ACC112 (cell line): ENCODE results near the gene FAM47E.

Experiments
- H2AFZ ChIP-seq: fragments of 200-600 bp; sonication (generic); one replicate; pipeline ENCODE4 v1.6.0; 2017; ENCODE audit warnings: antibody characterized with exemption, low read length; ENCODE audit not compliant: unreplicated experiment
- H3K27ac ChIP-seq: fragments of 200-600 bp; sonication (generic); 2 replicates; pipeline ENCODE4 v1.5.1; 2014; ENCODE audit warnings: low read depth, mild to moderate bottlenecking, antibody characterized with exemption, low read length, moderate library complexity
- H3K27me3 ChIP-seq: fragments of 200-600 bp; sonication (generic); 2 replicates; pipeline ENCODE4 v1.6.1; 2014; ENCODE audit warnings: mild to moderate bottlenecking, antibody characterized with exemption, low read length, moderate library complexity, mixed read lengths; ENCODE audit not compliant: insufficient read depth
- H3K36me3 ChIP-seq: fragments of 200-600 bp; sonication (generic); 2 replicates; pipeline ENCODE4 v1.6.1; 2016; ENCODE audit warnings: mild to moderate bottlenecking, antibody characterized with exemption, low read length, moderate library complexity, mixed read lengths; ENCODE audit not compliant: insufficient read depth
- H3K4me1 ChIP-seq: fragments of 200-600 bp; sonication (generic); one replicate; pipeline ENCODE4 v1.6.1; 2016; ENCODE audit warnings: low read length, mixed read lengths; ENCODE audit not compliant: insufficient read depth, unreplicated experiment, control insufficient read depth
- H3K4me3 ChIP-seq: fragments of 200-600 bp; sonication (generic); 2 replicates; pipeline ENCODE4 v1.5.1; 2014; ENCODE audit warnings: mild to moderate bottlenecking, low read depth, low read length
- H3K79me2 ChIP-seq: fragments of 200-600 bp; sonication (generic); one replicate; pipeline ENCODE4 v1.6.0; 2016; ENCODE audit warnings: low read length; ENCODE audit not compliant: control insufficient read depth, unreplicated experiment, insufficient read depth

Gene FAM47E

DNA sequence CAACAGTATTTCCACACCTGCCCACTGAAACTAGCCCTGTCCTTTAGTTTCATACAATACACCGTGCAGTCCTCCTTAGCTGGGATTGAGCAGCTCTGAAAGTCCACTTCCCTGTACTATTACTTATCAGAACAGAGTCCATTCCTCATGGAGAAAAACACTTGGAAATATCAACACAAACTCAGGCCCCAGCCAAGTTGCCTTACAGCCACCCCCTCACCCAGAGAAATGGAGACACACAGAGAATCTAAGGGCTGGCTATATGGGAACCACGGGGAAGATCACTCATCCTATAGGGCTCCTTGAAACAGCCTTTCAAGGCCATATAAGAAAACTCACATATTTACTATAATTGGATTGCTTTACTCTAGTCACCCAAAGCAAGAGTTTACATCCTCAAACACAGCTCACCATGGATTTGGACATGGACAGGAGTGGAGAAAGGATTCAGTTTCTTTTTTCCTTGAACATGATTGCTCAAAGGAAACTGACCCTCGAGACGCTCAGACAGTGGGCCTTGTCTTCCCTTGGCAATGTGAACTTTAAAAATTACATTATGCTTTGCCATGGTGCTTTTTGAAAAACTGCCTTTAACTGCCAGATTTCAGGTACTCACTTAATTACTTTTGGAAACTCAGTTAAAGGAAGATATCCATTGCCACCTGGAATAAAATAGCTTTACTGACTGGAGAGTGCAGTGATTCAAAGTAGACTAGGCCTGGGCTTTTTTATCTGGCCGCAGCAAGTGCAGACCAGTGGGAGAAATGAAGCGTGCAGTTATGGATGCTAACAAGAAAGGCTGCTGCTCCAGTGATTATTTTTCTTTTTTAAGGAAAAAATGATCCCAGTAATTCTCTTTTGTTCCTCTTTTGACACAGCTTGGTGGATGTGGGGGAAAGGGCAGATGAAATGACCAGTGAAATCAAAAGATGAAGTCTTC lies 39.5 kb upstream of the FAM47E start:
- Histone ChIP-seq H3K79me2 (peaks cover 62% of the 10 kb centered on the region), H3K4me1 (peaks cover 46% of the 10 kb centered on the region), H3K27ac (peak overlapping the region; percentile 73), H3K36me3 (no peaks in the 10 kb centered on the region), H2AFZ (no peak overlapping the region), H3K27me3 (no peaks in the 10 kb centered on the region), H3K4me3 (peak overlapping the region; percentile 87)

- Histone ChIP-seq H3K27ac (peak overlapping the region; percentile 73), H2AFZ (peak overlapping the region; percentile 54), H3K4me1 (peaks cover 37% of the 10 kb centered on the region), H3K36me3 (no peaks in the 10 kb centered on the region), H3K4me3 (peak overlapping the region; percentile 87), H3K27me3 (no peaks in the 10 kb centered on the region), H3K79me2 (peaks cover 53% of the 10 kb centered on the region)
Observed at GRCh38 chr4:76212851-76213414, 38.6 kb upstream of the FAM47E start.

- Histone ChIP-seq H3K4me1 (peaks cover 36% of the 10 kb centered on the region), H3K4me3 (peak within 1 kb of the TSS; percentile 87), H2AFZ (peak within 1 kb of the TSS; percentile 54)
Observed at GRCh38 chr4:76213415-76214176, 37.9 kb upstream of the FAM47E start, which contains the start of gene SCARB2. Gene SCARB2 (minus strand): TSS chr4:76213824. CDS start chr4:76213543, 281 bp downstream.

GRCh38 chr4:76214177-76214675 lies 37.3 kb upstream of the FAM47E start:
- peaks cover 37% of the 10 kb centered on the region for H3K4me1 ChIP-seq
- peak overlapping the region; percentile 87 for H3K4me3 ChIP-seq
- no peaks in the 10 kb centered on the region for H3K27me3 ChIP-seq
- H3K79me2 ChIP-seq, result peaks cover 42% of the 10 kb centered on the region
- no peaks in the 10 kb centered on the region for H3K36me3 ChIP-seq
- H3K27ac ChIP-seq, result peak overlapping the region; percentile 73
- peak overlapping the region; percentile 33 for H2AFZ ChIP-seq

More at GRCh38 chr4:76213415-76214176, 37.9 kb upstream of the FAM47E start, which contains the start of gene SCARB2:
- H3K79me2 ChIP-seq, result peaks cover 48% of the 10 kb centered on the region
- peak within 1 kb of the TSS; percentile 73 for H3K27ac ChIP-seq
- H3K36me3 ChIP-seq, result no peaks in the 10 kb centered on the region
- no peaks in the 10 kb centered on the region for H3K27me3 ChIP-seq

DNA sequence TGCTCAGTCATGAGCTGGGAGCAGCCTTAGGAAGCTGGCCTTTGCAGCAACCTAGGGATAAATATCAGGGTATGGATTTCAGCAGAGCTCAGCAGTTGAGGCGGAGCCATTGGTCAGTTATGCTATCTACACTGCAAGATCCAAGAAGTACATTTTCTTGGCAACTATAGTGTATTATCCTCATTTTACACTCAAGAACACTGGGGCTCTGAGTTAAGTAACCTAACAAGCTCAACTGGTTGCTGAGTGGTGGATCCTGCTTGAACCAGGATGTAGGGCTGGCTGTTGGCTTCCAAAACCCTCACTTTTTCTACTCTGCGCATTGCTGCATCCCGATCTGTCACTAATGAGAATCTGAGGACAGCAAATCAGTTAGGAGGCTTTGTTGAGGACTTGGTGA lies 36.4 kb upstream of the FAM47E start:
- peaks cover 34% of the 10 kb centered on the region for H3K79me2 ChIP-seq
- H3K27me3 ChIP-seq, result no peaks in the 10 kb centered on the region
- peaks cover 39% of the 10 kb centered on the region for H3K4me1 ChIP-seq
- no peak overlapping the region; the same call in 1 of the 2 replicates for H3K4me3 ChIP-seq
- H2AFZ ChIP-seq, result no peak overlapping the region
- no peak overlapping the region for H3K27ac ChIP-seq
- H3K36me3 ChIP-seq, result no peaks in the 10 kb centered on the region

DNA sequence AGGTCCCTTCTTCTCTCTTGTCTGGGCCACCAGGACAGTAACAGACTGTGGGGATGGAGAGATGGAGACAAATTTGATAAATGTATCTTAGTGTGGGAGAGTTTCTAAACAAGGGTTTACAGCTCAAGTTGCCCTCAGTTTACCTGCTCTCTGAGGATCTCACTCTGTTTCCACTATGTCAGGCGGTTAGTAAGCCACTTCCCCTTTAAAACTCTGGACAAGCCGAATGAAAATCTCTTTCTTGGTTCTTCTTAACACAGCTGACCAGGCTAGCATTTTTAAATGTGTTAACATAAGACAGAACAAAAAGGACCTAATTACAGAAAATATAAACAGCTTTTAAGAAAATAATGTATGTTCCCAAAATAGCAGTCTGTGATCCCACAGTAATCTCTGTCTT lies 35.0 kb upstream of the FAM47E start:
- Histone ChIP-seq H3K79me2 (peaks cover 20% of the 10 kb centered on the region), H3K4me1 (peaks cover 30% of the 10 kb centered on the region), H3K4me3 (no peak overlapping the region), H3K27me3 (no peaks in the 10 kb centered on the region), H3K27ac (no peak overlapping the region), H3K36me3 (no peaks in the 10 kb centered on the region), H2AFZ (no peak overlapping the region)

DNA sequence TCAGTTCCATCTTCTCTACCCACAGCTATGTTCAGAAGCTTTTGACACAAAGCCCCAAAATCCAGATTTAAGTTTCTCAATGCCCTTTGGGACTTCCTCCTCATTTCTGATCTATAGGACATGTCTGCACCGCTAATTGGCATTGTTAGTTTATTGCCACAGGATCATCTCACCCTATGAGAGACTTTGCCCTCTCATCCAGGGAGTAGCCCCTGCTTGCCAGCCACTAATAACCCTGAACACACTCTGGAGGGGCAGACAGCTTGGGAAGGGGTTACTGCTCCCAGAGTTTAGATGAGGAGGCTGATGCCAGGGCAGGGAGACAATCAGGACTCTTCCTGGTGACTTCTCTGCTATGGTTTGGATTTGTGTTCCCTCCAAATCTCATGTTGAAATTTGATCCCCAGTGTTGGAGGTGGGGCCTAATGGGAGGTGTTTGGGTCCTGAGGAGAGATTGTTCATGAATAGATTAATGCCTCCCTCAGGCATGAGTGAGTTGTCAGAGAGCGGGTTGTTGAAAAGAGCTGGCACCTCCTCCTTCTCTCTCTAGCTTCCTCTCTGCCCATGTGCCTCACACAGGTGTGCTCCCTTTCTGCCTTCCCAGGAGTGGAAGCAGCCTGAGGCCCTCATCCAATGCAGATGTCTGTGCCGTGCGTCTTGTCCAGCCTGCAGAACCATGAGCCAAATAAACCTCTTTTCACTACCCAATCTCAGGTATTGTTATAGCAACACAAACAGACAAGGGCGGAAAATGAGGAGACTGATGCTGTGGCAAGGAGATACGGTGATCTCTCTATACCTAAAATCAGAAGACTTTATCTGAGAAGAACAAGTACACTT lies 34.3 kb upstream of the FAM47E start:
- H3K4me1 ChIP-seq, result peaks cover 26% of the 10 kb centered on the region
- H3K36me3 ChIP-seq, result no peaks in the 10 kb centered on the region
- peaks cover 13% of the 10 kb centered on the region for H3K79me2 ChIP-seq
- no peak overlapping the region for H3K27ac ChIP-seq
- H3K4me3 ChIP-seq, result no peak overlapping the region
- H3K27me3 ChIP-seq, result no peaks in the 10 kb centered on the region
- no peak overlapping the region for H2AFZ ChIP-seq

DNA sequence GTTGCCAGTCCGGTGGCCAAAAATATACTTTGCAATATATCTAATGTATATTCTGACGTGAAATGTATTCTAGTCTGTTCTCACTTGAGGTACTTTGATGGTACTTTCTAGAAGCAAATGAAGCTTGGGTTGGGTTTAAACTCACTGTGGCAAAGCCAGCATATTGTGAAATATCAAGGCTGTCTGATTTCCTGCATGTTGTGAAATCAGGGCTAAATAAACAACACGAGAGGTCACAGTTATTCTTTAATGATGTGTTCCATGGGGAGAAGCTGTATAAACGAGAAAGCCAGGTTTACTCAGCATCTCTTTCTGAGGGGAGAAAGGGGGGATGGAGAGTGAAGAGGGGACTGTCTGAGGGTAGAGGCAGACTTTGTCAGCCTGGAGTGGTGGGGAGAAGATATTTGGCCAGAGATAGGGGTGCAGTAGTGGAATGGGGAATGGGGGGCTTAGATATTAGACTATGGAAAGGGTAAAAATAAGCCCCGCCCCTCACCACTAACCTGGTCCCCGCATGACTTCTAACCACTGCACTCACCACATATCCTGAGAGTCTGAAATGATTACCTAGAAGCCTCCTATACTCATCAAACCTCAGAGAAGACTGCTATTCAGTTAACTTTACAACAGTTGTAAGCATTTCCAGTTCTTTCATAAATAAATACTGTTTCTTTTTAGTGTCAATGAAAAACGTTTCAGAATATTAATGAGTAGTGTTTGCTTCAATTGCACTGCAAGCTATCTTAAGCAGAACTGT lies 32.0 kb upstream of the FAM47E start:
- Histone ChIP-seq H3K36me3 (no peaks in the 10 kb centered on the region), H3K27ac (no peak overlapping the region), H3K4me1 (peaks cover 22% of the 10 kb centered on the region), H2AFZ (no peak overlapping the region), H3K79me2 (no peaks in the 10 kb centered on the region), H3K4me3 (no peak overlapping the region), H3K27me3 (no peaks in the 10 kb centered on the region)

- no peaks in the 10 kb centered on the region for H3K79me2 ChIP-seq
- H2AFZ ChIP-seq, result no peak overlapping the region
- no peak overlapping the region for H3K27ac ChIP-seq
- H3K36me3 ChIP-seq, result no peaks in the 10 kb centered on the region
- H3K4me1 ChIP-seq, result peaks cover 9% of the 10 kb centered on the region
- no peak overlapping the region for H3K4me3 ChIP-seq
- no peaks in the 10 kb centered on the region for H3K27me3 ChIP-seq
Observed at GRCh38 chr4:76224171-76224570, 27.4 kb upstream of the FAM47E start.
